ENCODE data around the gene CEMIP.
A peak's percentile ranks its signal among the peaks of the same experiment; 100 is the strongest.
"Not testable (repeated sequence)": the region's sequence is repeated elsewhere in the genome, so short reads cannot be mapped to it uniquely, and the experiment has no call there.

Gene CEMIP

DNA sequence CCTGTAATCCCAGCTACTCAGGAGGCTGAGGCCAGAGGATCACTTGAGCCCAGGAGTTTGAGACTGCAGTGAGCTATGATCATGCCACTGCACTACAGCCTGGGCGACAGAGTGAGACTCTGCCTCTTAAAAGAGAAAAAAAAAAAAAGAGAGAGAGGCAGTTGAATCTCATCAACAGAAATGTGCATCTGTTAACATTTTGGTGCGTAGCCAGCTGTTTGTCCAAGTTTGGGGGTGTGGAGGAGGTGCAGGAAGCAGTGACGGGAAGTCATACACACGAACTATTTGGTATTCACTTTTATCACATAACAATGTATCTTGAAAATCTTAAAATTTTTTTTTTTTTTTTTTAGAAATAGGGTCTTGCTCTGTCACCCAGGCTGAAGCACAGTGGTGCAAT lies 18.2 kb upstream of the CEMIP start:
- DNase-seq = no peak

DNA sequence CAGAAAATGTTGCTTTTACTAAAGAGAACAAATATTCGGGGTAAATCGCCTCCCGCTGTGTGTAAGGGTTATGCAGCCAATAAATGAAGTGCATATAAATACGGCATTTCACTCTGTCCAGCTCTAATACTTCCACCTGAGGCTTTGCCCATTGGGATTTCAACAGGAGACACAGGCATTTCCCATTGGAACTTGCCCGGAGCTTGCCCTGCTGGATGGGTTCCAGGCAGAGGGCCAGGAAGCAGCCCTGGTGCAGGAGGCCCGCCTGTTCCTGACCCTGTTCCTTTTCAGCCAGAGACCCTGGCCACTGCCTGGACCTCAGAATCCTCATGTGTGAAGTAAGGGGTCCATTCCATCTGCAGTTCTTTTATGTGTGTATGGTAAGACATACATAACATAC lies 17.4 kb upstream of the CEMIP start:
- no peak for DNase-seq

DNA sequence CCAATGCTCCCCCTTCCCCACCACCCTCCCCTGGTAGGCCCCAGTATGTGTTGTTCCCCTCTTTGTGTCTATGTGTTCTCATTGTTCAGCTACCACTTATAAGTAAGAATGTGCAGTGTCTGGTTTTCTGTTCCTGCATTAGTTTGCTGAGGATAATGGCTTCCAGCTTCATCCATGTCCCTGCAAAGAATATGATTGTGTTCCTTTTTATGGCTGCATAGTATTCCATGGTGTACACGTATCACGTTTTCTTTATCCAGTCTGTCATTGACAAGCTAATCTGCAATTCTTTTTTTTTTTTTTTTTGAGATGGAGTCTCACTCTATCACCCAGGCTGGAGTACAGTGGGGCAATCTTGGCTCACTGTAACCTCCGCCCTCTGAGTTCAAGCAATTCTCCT lies 15.9 kb upstream of the CEMIP start:
- DNase-seq = not testable (repeated sequence)

DNA sequence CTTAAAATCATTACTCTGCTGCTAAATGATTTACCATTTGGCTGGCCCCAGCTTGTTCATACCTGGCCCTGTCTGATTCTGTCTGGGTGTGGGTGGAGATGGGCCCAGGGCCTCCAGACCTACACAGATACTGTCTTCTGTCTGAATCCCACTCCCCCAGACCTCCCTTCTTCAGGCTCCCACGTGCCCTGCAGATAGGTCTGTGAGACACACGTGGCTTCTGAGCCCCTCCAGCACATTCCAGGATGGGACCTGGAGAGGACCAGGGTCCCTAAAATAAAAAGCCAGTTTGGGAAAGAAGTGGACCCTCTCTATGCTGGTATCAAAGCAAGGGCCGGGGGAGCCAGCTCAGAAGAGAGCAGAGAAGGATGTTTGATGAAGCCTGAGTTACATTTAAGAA lies 14.6 kb upstream of the CEMIP start:
- no peak for DNase-seq

DNA sequence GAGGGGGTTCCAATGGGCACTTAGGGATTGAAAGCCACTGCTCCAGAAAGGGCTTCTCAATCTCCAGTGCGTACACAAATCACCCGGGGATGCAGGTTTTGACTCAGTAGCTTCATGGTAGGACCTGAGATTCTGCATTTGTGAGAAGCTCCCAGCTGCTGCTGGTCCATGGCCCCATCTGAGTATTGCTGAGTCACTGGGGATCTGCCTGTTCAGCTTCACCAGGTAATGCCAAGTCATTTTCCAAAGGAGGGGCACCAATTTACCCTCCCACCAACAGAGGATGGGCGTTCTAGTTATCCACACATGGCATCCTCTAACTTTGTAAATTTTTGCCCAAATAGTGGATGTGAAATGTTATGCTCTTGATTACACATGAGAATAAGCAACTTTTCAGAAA lies 12.9 kb upstream of the CEMIP start:
- DNase-seq = no peak

DNA sequence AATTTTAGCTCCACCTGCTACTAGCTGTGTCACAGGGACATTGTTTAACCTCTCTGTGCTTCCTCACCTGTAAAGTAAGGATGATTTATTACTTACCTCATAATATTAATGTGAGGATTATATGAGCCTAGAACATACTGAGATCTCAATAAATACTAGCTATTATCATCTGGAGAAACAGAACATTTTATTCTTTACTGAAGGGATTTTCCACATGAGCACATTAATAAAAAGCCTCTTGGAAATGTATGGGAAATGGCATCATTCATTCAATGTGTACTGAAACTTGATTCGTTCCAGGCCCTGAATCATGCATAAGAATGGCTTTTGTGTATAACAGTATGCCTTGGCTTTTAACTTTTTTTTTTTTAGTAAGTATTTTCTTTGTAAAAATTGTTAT lies 11.0 kb upstream of the CEMIP start:
- no peak for DNase-seq

DNA sequence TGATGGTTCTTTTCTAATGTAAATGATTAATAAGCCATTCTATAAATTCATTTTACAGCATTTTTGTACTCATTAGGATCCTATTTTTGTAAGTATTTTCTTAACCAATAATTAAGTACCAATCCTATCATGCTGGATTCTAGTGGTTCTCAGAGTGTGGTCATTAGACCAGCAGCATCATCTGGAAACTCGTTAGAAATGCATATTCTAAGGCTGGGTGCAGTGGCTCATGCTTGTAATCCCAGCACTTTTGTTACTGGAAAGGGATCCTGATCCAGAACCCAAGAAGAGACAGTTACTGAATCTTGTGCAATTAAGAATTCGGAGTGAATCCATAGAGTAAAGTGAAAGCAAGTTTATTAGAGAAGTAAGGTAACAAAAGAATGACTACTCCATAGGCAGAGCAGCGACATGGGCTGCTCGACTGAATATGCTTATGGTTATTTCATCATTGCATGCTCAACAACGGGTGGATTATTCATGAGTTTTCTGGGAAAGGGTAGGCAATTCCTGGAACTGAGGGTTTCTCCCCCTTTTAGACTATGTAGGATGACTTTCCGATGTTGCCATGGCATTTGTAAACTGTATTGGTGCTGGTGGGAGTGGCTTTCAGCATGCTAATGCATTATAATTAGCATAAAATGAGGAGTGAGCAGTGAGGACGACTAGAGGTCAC lies 9.9 kb upstream of the CEMIP start:
- DNase-seq = no peak

DNA sequence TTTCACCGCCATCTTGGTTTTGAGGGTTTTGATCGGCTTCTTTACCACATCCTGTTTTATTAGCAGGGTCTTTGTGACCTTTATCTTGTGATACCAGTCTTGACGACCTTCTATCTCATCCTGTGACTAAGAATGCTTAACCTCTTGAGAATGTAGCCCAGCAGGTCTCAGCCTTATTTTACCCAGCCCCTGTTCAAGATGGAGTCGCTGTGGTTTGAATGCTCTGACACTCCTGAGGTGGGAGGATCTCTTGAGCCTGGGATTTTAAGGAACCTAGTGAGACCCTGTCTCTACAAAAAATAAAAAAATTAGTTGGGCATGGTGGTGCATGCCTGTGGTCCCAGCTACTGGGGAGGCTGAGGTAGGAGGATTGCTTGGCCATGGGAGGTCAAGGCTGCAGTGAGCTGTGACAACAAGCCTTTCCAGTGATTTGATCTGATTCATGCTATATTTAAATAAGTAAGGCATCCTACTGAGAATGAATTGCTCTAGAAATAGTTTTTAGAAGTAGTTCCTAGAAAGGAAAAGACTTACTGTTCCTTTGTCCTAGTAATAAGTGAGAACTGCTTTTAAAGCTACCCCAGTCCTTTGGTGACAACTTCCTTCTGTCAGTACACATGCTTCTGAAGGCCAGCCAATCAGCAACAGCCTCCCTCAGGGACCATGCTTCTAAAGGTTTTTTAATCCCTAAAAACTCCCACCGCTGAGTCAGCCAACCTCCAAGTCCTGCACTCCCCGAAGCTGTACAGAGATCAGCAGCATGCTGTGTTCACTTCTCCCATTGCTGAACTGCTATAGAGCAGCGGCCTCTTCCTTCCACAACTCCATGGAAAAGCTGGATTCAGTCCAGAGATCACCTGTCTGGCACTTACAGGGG lies 9.1 kb upstream of the CEMIP start:
- no peak for DNase-seq

DNA sequence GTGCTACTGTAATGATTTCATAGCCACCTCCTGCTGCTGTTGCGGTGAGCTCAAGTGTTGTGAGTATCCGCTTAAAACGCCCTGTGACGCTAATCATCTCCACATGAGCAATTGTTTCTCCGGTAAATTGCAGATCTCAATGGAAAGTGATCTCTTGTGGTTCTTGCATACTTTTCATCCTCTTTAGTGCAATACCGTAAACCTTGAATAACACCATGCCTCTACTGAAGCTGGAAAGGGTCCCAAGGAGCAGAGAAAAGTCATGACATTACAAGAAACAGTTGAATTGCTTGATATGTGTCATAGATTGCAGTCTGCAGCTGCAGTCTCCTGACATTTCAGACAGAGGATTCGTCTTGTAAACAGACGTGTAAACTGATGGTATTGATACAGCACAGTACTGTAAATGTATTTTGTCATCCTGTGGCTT lies 6.0 kb upstream of the CEMIP start:
- DNase-seq = no peak

DNA sequence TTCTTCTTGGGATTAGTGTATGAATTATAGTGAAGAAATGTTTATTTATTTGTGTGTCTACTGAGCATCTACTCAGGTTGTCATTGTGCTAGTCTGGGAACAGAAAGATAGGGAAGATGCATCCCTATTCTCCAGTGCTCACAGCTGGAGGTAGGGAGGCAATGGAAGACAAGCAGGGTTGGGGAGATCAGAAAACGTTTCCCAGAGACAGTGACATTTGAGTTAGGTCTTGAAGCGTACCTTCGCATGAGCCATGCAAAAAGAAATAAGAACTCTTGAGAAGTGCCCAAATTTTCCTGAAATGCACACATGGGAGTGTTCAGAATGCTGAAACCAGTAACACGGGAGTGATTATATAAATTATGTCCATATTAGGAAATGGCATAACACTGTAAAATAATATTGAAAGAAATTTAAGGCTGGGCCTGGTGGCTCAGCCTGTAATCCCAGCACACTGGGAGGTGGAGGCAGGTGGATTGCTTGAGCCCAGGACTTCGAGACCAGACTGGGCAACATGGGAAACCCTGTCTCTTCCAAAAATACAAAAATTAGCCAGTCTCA lies 5.3 kb upstream of the CEMIP start:
- no peak for DNase-seq

DNA sequence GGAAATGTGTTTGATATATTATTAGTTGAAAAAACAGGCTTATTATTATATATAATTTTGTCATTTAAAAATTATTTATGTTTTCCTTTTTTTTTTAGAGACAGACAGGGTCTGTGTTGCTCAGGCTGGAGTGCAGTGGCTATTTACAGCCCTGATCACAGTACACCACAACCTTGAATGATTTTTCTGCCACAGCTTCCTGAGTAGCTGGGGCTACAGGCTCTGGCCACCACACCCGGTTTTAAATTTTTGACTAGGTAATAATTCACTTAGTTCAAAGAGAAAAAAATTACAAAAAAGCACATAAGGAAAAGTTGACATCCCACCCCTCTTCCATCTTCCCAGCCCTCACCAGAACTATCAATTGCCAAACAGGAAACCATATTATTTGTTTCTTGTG lies 4.7 kb upstream of the CEMIP start:
- no peak for DNase-seq

DNA sequence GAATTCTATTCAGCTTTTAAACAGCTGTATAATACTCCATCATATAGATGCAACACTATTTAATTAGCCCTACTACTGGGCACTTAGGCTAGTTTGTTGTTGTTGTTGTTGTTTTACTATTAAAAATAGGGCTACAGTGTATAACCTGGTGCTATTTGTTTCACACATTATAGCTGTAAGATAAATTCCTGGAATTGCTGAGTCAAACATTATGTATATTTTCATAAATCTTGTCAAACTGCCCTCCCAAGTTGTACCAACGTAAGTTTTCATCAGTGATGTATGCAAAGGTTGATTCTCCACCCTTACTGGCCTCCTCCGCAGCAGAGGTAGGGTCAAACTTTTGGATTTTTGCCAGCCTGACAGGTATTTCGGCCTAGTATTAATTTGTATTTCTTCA lies 3.8 kb upstream of the CEMIP start:
- DNase-seq = no peak

DNA sequence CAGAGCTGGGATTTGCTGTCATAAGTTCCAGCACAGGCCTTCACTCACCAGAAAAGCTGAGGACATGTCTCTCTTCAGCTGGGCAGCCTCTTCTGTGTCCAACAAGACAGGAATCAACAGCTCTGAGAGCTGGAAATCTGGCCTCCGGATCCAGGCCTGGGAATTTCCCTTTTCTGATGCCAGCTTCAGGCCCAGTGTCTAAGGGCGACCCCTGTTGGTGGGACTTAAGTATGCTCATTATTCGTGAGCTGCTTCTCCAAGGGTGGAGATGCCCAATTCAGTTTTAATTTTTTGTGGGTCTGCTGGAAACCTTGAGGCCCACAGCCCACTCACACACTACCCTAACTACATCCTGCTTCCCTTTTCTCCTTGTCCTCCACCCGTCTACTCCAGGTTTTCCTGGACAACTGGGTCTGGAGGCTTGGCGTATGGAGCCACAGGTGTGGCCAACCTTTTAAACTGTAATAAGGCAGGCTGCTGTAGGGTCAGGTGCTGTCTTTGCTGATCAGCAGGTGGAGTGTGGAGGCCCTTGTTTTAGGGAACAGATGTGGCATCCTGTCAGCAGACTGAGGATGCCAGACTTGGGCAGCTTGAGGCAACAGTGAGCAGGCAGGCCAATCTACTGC lies 2.6 kb upstream of the CEMIP start:
- peak in 42 of 51 donors; percentile 1 to 78 (median 48) for DNase-seq

DNA sequence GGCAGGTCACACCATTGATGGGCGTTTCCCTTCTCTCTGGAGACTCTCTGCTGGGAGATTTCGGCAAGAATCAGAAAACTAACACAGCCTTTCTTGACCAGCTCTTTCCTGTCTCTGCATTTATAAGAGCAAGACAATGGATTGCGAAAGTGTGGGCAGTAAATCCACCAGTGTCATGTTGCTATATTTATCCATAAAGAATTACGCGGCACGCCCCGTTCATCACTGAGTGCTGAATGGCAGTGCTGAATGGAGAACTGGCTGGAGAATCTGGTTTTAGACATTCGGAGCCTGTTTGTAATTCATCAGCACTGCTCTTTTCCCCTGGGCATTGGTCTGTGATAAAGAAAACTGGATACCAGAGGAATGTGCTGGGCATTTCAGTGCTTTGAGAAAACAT lies 2.0 kb upstream of the CEMIP start:
- no peak for DNase-seq

DNA sequence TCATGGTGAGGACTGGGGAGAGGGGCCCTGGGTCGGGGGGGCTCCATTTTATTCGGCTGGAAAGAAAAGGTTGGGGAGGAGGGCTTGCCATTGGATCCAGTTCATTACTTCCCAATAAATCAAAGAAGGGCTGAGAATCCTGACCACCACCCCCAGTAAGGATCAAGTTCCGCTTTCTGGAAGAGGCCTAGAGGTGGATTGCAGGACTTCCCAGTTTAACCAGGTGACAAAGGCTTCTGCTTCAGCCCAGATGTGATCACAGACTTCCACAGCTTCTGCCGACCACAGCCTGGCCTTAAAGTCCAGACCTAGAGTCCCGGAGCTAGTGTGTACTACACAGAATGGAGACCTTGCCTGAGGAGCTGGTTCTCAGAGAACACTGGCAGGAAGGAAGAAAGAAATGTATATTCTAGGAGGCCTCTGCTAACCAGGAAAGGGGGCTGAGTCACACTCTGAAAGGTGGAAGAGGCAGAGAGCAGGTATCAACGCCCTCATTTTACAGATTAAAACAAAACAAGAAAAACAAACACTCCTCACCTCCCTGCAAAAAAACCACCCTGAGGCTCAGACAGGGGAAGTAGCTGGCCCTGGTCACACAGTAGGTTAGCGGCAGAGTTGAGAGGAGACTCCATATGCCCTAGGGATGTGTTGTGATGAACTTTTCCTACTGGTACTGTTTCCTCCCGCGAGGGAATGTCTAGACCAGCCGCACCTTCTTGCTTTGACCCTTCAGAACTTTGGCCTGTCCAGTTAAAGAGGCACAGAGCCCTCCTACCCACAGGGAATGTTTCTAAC lies 1.1 kb upstream of the CEMIP start:
- DNase-seq = no peak

DNA sequence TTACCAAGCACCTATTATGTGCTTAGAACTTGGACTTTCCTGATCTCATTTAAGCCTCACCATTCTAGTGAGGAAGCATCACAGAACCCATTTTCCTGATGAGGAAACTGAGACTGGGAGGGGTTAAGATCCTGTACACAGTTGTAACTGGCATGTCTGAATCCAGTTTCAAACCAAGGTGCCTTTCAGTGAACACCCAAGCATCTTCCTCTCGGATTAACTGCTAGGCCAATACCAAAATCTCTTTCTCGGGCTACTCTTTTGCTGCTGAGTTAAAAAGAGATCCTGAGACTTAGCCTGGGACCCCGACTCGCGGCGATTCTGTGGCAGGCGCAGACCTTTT lies 578 bp upstream of the CEMIP start:
- no peak for DNase-seq

DNA sequence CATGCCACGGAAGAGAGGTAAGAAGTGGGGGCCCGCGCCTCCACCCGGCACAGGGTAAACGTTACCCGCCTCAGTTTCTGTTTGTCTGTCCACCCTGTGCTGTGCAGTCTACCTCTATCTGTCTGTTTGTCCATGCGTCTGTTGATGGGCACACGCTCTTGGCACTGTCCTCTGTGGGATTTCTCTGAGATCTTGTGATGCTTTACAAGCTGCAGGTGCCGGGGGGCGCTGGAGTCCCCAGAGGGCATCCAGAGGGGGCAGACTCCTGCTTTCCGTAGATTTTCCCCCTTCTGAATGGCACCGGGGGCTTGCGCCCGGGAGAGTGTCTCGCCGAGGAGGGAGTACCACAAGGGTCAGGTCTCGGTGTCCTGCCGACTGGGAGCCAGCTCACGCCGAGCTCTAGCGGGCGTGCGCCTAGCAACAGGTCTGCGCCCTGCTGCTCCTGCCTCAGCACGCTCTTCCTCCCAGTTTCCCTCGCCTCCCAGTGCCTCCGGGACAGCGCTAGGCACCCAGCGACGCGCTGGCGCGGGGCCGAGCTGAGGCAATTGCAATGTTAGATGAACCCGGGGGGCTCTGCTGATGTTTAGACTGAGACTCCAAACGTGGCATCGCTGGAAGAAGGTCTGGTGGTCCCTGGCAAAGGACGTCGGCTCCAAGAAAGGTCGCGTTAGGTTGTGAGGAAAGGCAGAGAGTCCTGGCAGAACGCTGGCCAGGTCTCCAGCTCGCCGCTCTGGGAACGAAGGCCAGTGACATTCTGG lies 667 bp downstream of the CEMIP start:
- peak in 6 of 51 donors; percentile 6 to 25 (median 17) for DNase-seq

DNA sequence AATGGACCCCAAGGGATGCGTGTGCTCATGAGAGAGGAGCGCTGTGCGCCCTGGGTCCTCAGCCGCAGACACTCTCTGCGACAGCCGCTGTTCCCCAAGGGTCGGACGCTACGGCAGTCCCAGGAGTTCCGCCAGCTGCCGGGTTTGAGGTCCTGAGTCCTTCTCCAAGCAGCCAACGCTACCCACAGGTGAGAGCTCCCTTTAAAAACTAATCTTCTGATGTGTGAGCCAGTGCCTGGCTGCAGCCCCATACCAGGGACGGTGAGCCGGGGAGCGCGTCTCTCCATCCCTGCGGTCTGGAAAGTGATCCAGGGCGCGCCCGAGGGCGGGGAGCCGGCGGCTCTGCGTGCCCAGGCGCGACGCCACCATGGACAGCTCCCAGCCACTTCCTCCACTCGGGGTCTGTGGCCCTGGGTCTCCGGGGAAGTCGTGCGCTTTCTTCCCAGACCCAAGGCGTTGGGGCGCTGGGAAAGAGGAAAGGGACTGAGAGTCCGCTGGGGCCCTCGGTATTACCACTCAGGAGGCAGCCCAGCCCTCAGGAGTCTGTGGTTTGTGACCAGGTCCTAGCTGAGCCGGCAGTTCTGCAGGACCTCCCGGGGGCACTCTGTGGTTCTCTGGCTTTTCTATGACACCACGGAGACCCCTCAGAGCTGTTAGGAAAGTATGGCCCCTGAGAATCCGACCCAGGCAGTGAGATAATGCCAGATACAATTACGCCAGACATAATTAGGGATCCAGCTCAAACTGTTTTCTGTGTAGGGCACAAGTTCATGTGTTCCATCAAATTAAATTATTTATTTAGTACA lies 1.4 kb downstream of the CEMIP start:
- peak in 6 of 51 donors; percentile 7 to 47 (median 22) for DNase-seq

DNA sequence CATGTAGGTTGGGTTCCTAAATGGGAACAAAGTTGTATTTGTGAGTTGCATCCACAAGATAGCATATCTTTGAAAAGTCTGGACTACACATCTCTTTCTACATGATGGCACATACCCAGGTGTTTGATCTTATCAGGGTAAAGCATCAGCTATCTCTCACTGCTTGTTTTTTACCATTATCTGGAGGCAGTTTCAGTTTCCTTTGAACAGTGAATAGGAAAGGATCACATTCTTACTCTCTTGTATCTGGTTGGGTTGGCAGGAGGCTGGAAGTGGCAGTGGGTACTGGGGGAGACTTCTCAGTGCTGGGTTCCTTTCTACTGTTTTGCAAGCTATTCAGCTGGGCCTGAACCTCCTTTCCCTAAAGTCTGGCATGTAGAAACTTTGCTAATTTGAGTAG lies 4.1 kb downstream of the CEMIP start:
- no peak for DNase-seq

DNA sequence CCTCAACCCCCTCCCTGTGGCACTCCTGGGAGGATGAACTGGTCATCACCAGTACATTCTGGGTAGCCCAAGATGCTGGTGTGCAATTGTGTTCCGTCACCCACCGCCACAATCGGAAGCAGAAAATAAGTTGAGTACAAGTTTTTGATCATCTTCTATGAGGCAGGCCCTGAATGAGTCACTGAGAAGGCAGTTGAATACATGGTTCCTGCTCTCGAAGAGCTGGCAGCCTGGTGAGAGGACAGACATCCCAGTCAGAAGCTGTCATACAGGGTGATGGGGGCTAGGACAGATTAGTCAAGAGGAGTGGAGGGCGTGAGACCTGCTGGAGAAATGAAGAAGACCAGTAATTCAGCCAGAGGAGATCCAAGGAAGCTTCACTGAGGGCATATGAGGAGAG lies 6.2 kb downstream of the CEMIP start:
- no peak for DNase-seq
